CD14-positive monocyte (primary cell): ENCODE measurements around the gene PMS1. TPM values are rescaled to one million over a fixed set of nuclear protein-coding genes. Genes with fewer than 3 reads are reported as not detected.

Source experiments
- DNase-seq, 3 donors: peaks; one replicate each; pipeline ENCODE4 v3.0.0-alpha.2; 2011 to 2022
- H2AFZ ChIP-seq: 2 replicates; pipeline ENCODE4 v1.6.0; 2012; ENCODE audit warnings: mild to moderate bottlenecking, low read depth, low read length, inconsistent platforms; ENCODE audit not compliant: insufficient read depth, poor library complexity, severe bottlenecking
- H3K27ac ChIP-seq, 2 donors: 1 replicate in 1 of 2; 2 replicates in 1 of 2; pipeline ENCODE4 v1.5.1; 2012 to 2013; ENCODE audit warnings: low read length in 2 of 2, control low read depth in 1 of 2, inconsistent platforms in 1 of 2, low read depth in 1 of 2, mild to moderate bottlenecking in 1 of 2
- H3K27me3 ChIP-seq, 2 donors: one replicate each; pipeline versions ENCODE4 v1.6.0 to v1.6.1; 2011 to 2013; ENCODE audit warnings: low read length in 2 of 2; ENCODE audit not compliant: control insufficient read depth in 2 of 2, insufficient read depth in 2 of 2
- H3K36me3 ChIP-seq, 2 donors: replicated peaks in 1 of 2; 1 replicate in 1 of 2; 2 replicates in 1 of 2; pipeline versions ENCODE4 v1.5.1 to v1.6.1; 2012 to 2013; ENCODE audit warnings: low read length in 2 of 2, control low read depth in 1 of 2, inconsistent platforms in 1 of 2, mild to moderate bottlenecking in 1 of 2; ENCODE audit not compliant: insufficient read depth in 2 of 2, control insufficient read depth in 1 of 2
- H3K4me1 ChIP-seq, 2 donors: 1 replicate in 1 of 2; 2 replicates in 1 of 2; pipeline versions ENCODE4 v1.5.1 to v1.6.1; 2012 to 2013; ENCODE audit warnings: low read length in 2 of 2, control low read depth in 1 of 2, inconsistent platforms in 1 of 2, mild to moderate bottlenecking in 1 of 2, moderate library complexity in 1 of 2; ENCODE audit not compliant: insufficient read depth in 2 of 2, control insufficient read depth in 1 of 2
- H3K4me2 ChIP-seq: replicated peaks from 2 replicates; pipeline ENCODE3; 2012; ENCODE audit warnings: low read length, moderate library complexity, mild to moderate bottlenecking; ENCODE audit not compliant: poor library complexity, severe bottlenecking; ENCODE audit errors: extremely low read depth
- H3K4me3 ChIP-seq, 3 experiments: fragments of 200-600 bp in 1 of 3; sonication (generic) in 1 of 3; replicated peaks in 1 of 3; 1 replicate in 2 of 3; 2 replicates in 1 of 3; pipeline ENCODE4 v1.5.1; 2011 to 2013; ENCODE audit warnings: low read length in 3 of 3, mild to moderate bottlenecking in 3 of 3, control low read depth in 2 of 3, low read depth in 2 of 3, inconsistent platforms in 1 of 3, moderate library complexity in 1 of 3
- H3K79me2 ChIP-seq: 2 replicates; pipeline ENCODE4 v1.6.0; 2012; ENCODE audit warnings: mild to moderate bottlenecking, control low read depth, inconsistent platforms, low read length, moderate library complexity; ENCODE audit not compliant: insufficient read depth
- H3K9ac ChIP-seq: 2 replicates; pipeline ENCODE4 v1.6.0; 2017; ENCODE audit warnings: low read length, mild to moderate bottlenecking; ENCODE audit not compliant: insufficient read depth, poor library complexity, severe bottlenecking
- H3K9me3 ChIP-seq, 2 donors: replicated peaks in 1 of 2; 1 replicate in 1 of 2; 2 replicates in 1 of 2; pipeline versions ENCODE4 v1.5.1 to v1.6.1; 2012 to 2013; ENCODE audit warnings: low read length in 2 of 2, control low read depth in 1 of 2; ENCODE audit not compliant: control insufficient read depth in 1 of 2, insufficient read depth in 1 of 2
- H4K20me1 ChIP-seq: 2 replicates; pipeline ENCODE4 v1.6.0; 2012; ENCODE audit warnings: mild to moderate bottlenecking, low read length, control low read depth, moderate library complexity; ENCODE audit not compliant: insufficient read depth
- H3K27ac Mint-ChIP-seq, 7 donors: one replicate each; pipeline ENCODE4 v1.8.0; 2020; ENCODE audit warnings: mild to moderate bottlenecking in 7 of 7, mixed read lengths in 7 of 7, moderate library complexity in 6 of 7, inconsistent platforms in 2 of 7
- H3K27me3 Mint-ChIP-seq, 3 donors: one replicate each; pipeline ENCODE4 v1.8.0; 2021 to 2022; ENCODE audit warnings: low read depth in 3 of 3, mild to moderate bottlenecking in 3 of 3, mixed read lengths in 3 of 3, moderate library complexity in 3 of 3, inconsistent platforms in 1 of 3
- H3K36me3 Mint-ChIP-seq, 2 donors: one replicate each; pipeline ENCODE4 v1.8.0; 2020; ENCODE audit warnings: mixed read lengths in 2 of 2, inconsistent platforms in 1 of 2, mild to moderate bottlenecking in 1 of 2
- H3K4me1 Mint-ChIP-seq: one replicate; pipeline ENCODE4 v1.8.0; 2020; ENCODE audit warnings: mild to moderate bottlenecking, mixed read lengths
- H3K4me3 Mint-ChIP-seq, 2 donors: one replicate each; pipeline ENCODE4 v1.8.0; 2020; ENCODE audit warnings: mild to moderate bottlenecking in 2 of 2, mixed read lengths in 2 of 2, moderate library complexity in 1 of 2
- H3K9me3 Mint-ChIP-seq, 7 donors: one replicate each; pipeline ENCODE4 v1.8.0; 2020 to 2022; ENCODE audit warnings: mixed read lengths in 7 of 7, mild to moderate bottlenecking in 6 of 7, moderate library complexity in 6 of 7, inconsistent platforms in 2 of 7
- CTCF ChIP-seq: fragments of 200-600 bp; IDR thresholded peaks from one replicate; pipeline ENCODE4 v1.8.0; 2022; ENCODE audit warnings: antibody characterized with exemption, mild to moderate bottlenecking
- WGBS: methylation state at CpG from one replicate; pipeline ENCODE4 v1.1.5; 2013; ENCODE audit warnings: missing lambda C conversion rate; ENCODE audit not compliant: insufficient coverage; 5-methylcytosine and 5-hydroxymethylcytosine counted together
- intact Hi-C, 2 donors: fragments of 100-400 bp; cut with micrococcal nuclease; formaldehyde crosslinking; loops; one replicate each; pipeline versions ENCODE4 v1.15.0 to v1.15.1; 2023
- polyA plus RNA-seq, 3 donors: library from polyadenylated mRNA; depleted of rRNA in 1 of 3; unstranded in 2 of 3; stranded (reverse) in 1 of 3; fragments of 300-500 nt in 2 of 3; fragments of >200 nt in 1 of 3; fragmentation: Illumina TruSeq in 2 of 3; gene quantifications; 1 replicate in 2 of 3; 2 replicates in 1 of 3; pipeline ENCODE4 v1.2.3, GENCODE V29; 2012 to 2021

PMS1 gene
- polyA plus RNA-seq, 3 donors: 3.7 to 7.8 (median 5.7) TPM

- no peak for TF ChIP-seq CTCF
- Histone ChIP-seq H3K4me1 (no peaks in the 10 kb centered on the region), H2AFZ (no peak overlapping the region), H3K36me3 (peaks cover 24 to 38% of the 10 kb centered on the region in 2 donors), H3K4me2 (no peak overlapping the region), H3K27ac (no peak overlapping the region), H3K79me2 (no peaks in the 10 kb centered on the region), H4K20me1 (no peaks in the 10 kb centered on the region), H3K4me3 (no peak overlapping the region), H3K27me3 (no peaks in the 10 kb centered on the region), H3K9me3 (no peaks in the 10 kb centered on the region), H3K9ac (no peak overlapping the region)
- Mint-ChIP-seq H3K36me3 (peaks cover 22 to 27% of the 10 kb centered on the region in 2 donors), H3K4me3 (no peak overlapping the region), H3K27ac (no peak overlapping the region), H3K4me1 (peaks cover 2% of the 10 kb centered on the region), H3K27me3 (no peaks in the 10 kb centered on the region), H3K9me3 (peaks cover 0 to 2% (median 0%) of the 10 kb centered on the region in 7 donors)
- no CpG with 5 or more reads among the region's 3 CpGs for WGBS
- intact Hi-C loops: no loop called here
- no peak for DNase-seq
These were observed 19.2 kb downstream of the PMS1 start for GRCh38 chr2:189803431-189803830.

- H3K27ac ChIP-seq: no peak overlapping the region
- peaks cover 3 to 51% of the 10 kb centered on the region in 2 donors for H3K36me3 ChIP-seq
- no peak for DNase-seq
- no peak overlapping the region for H2AFZ ChIP-seq
- intact Hi-C loops: no loop called here
- peaks cover 4 to 13% (median 7%) of the 10 kb centered on the region in 7 donors for H3K9me3 Mint-ChIP-seq
- H3K79me2 ChIP-seq: no peaks in the 10 kb centered on the region
- no peak overlapping the region for H3K4me2 ChIP-seq
- no CpG with 5 or more reads among the region's 3 CpGs for WGBS
- H3K4me3 Mint-ChIP-seq: no peak overlapping the region
- no peaks in the 10 kb centered on the region for H3K27me3 Mint-ChIP-seq
- no peaks in the 10 kb centered on the region for H3K4me1 Mint-ChIP-seq
- H3K9ac ChIP-seq: no peak overlapping the region
- H3K4me3 ChIP-seq: no peak overlapping the region
- no peak for TF ChIP-seq CTCF
- no peaks in the 10 kb centered on the region for H3K4me1 ChIP-seq
- no peaks in the 10 kb centered on the region for H3K27me3 ChIP-seq
- peaks cover 28 to 54% of the 10 kb centered on the region in 2 donors for H3K36me3 Mint-ChIP-seq
- H3K27ac Mint-ChIP-seq: no peak overlapping the region
- no peaks in the 10 kb centered on the region for H4K20me1 ChIP-seq
- H3K9me3 ChIP-seq: peaks cover 0 to 7% of the 10 kb centered on the region in 2 donors
These were observed 34.2 kb downstream of the PMS1 start for GRCh38 chr2:189818249-189819038.
